ENCODE measurements around the gene CD109.

Gene CD109

DNA sequence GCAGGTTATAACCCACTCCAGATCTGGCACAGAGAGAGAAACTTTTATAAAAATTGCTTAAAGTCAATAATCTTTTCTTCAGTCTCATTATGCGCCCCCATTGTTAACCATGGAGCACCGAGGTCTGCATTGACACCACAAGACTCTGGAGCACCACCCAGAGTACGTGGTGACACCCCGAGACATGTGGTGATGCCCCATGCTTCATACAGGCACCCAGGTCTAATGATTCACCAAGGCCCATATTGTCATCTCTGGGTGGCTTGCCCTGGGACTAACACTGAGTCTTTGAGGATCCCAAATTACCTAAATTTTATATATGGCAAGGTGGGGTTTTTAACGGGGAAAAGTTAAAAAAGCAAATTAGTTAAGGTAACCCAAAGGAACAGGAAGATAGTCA lies 31.1 kb downstream of the CD109 start:
- H3K4me3 ChIP-seq (replicated peaks in 1 of 2; ENCODE audit: low read depth in 2 of 2, low read length in 2 of 2), result no peak overlapping the region
- no peak for TF ChIP-seq CTCF (IDR thresholded peaks at IDR 0.05; ENCODE audit: low read depth, low read length)
- DNase-seq (ENCODE audit: low read depth in 2 of 2), result no peak

- H3K4me3 ChIP-seq (replicated peaks in 1 of 2; ENCODE audit: low read depth in 2 of 2, low read length in 2 of 2), result no peak overlapping the region
- no peak for TF ChIP-seq CTCF (IDR thresholded peaks at IDR 0.05; ENCODE audit: low read depth, low read length)
- no peak for DNase-seq (ENCODE audit: low read depth in 2 of 2)
Measured at GRCh38 chr6:73728548-73729205, 32.7 kb downstream of the CD109 start.

GRCh38 chr6:73731285-73731684 lies 35.3 kb downstream of the CD109 start:
- no peak overlapping the region for H3K4me3 ChIP-seq (replicated peaks in 1 of 2; ENCODE audit: low read depth in 2 of 2, low read length in 2 of 2)
- no peak for TF ChIP-seq CTCF (IDR thresholded peaks at IDR 0.05; ENCODE audit: low read depth, low read length)
- no peak for DNase-seq (ENCODE audit: low read depth in 2 of 2)

DNA sequence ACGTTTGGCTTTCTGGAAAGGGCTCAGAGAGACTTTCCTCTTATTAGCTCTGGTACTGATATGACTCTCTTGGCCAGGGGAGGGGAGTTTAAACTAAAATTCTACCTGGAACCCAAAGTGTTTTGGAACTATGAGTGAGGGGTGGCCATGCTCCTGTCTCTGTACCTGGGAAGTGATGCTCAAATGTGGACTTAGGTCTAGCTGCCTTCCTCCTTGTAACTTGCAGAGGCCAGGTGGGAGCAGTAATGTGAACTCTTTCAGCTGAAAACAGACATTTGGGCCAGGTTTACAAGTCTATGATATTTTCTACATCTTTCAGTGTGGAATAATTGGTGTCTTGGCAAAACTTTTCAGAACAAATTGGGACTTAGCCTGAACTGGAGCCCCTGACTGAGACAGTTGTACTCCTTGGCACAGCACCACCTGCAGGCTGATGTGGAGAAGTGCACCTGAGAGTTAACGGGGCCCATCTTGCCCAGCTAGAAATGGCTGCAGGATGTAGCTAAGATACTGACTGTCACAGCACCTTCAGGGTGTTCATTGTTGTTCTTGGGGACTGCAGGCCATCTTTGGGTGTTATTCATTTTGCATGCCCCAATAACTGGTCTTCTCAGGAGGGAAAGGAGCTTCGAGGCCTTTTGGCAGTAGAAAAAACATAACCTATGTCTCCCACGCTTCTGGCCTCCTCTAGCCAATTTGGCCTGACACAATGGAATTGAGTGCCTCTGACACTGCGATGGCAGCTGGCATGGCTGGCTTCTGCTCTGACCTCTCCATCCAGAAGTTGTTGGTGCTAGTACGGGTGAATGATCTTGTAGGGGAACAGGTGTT lies 37.1 kb downstream of the CD109 start:
- DNase-seq (ENCODE audit: low read depth in 2 of 2), result peak; percentile 83 to 88

DNA sequence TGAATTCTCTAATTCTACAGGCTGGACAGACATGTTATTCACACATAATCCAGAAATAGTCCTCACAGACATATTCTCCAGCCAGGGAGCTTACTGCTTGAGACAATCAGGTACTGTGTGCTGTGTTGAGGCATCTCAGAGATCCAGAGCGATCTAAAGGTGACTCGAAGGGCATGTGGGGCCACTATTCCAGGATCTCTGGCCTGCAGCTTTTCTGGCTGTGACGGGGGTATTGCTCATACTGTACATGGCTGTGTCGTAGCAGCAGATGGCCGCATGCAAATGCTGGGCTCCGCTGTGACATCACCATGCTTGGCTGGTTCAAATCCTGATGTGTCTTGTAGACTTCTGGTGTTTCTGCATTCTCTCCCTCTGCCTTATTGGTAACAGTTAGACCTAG lies 37.8 kb downstream of the CD109 start:
- no peak for TF ChIP-seq CTCF (IDR thresholded peaks at IDR 0.05; ENCODE audit: low read depth, low read length)
- no peak for DNase-seq (ENCODE audit: low read depth in 2 of 2)
- H3K4me3 ChIP-seq (replicated peaks in 1 of 2; ENCODE audit: low read depth in 2 of 2, low read length in 2 of 2), result no peak overlapping the region

More for the DNA sequence above, 37.1 kb downstream of the CD109 start:
- H3K4me3 ChIP-seq (replicated peaks in 1 of 2; ENCODE audit: low read depth in 2 of 2, low read length in 2 of 2), result no peak overlapping the region
- TF ChIP-seq CTCF (IDR thresholded peaks at IDR 0.05; ENCODE audit: low read depth, low read length), result peak; percentile 92

DNA sequence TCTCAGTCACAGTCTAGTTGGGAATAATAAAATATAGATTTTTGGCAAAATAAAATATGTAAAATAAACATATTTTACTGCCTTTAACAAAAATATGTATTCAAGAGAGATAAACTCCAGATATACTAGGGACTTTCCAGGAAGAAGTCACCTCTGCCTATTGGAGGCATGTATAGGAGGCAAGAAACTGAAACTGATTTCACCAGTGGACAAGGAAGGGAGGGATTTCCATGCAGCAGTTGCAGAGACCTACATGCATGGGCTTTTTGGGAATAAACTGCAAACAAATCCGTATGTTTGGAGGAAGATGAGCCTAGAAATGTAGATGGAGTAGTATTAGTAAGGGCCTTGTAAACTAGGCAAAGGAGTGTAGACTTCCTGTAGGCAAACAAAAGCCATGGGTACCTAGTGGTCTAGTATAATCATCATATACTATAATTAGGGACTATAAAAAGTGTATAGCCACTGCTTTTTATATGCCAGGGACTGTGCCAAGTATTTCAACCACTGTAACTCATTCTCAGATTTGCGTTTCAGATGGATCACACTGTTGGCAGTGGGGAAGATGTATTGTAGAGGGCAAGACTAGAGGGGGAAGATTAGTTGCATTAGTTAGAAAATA lies 38.9 kb downstream of the CD109 start:
- no peak for DNase-seq (ENCODE audit: low read depth in 2 of 2)
- no peak overlapping the region for H3K4me3 ChIP-seq (replicated peaks in 1 of 2; ENCODE audit: low read depth in 2 of 2, low read length in 2 of 2)
- TF ChIP-seq CTCF (IDR thresholded peaks at IDR 0.05; ENCODE audit: low read depth, low read length), result no peak

Measured in cardiac fibroblast (primary cell).